Right lobe of liver (tissue), 4 donors: Measurements from ENCODE around the gene FIBIN.
"Not testable (repeated sequence)": the region's sequence is repeated elsewhere in the genome, so short reads cannot be mapped to it uniquely, and the experiment has no call there.

Source experiments
- CTCF ChIP-seq, 4 donors: fragments of 200-600 bp in 3 of 4; fragments of 450-650 bp in 1 of 4; IDR thresholded peaks; one replicate each; pipeline versions ENCODE4 v1.5.1 to v1.8.0; 2016 to 2022; ENCODE audit warnings: antibody characterized with exemption in 4 of 4, mild to moderate bottlenecking in 2 of 4
- POLR2A ChIP-seq: fragments of 450-650 bp; IDR thresholded peaks from one replicate; pipeline ENCODE4 v1.6.1; 2017; ENCODE audit warnings: antibody characterized with exemption, mild to moderate bottlenecking
- donor health status: DM: no; HTN: no; CAD: no.
- donor health status: DM: no; HTN: no; CAD: no.
- donor health status: DM: no; HTN: yes; CAD: no.

- TF ChIP-seq CTCF (IDR thresholded peaks at IDR 0.05); POLR2A: not testable (repeated sequence)
These were observed 28.9 kb upstream of the FIBIN start for GRCh38 chr11:26964847-26965485.
